ENCODE measurements around the gene RELT.

RELT gene

GRCh38 chr11:73406131-73406530 is 29.9 kb downstream of the RELT start:
- no peak overlapping the region for H3K4me3 ChIP-seq (ENCODE audit: low read depth, low read length, poor library complexity, severe bottlenecking)
- H3K36me3 ChIP-seq (ENCODE audit: insufficient read depth, low read length): peaks cover 37% of the 10 kb centered on the region
- no peaks in the 10 kb centered on the region for H3K9me3 ChIP-seq (ENCODE audit: low read length)
- no peak overlapping the region for H3K9ac ChIP-seq (ENCODE audit: low read length)
- no peak overlapping the region for H3K4me2 ChIP-seq (ENCODE audit: low read length)
- H4K20me1 ChIP-seq (ENCODE audit: insufficient read depth, low read length): no peaks in the 10 kb centered on the region
- H3K27ac ChIP-seq (ENCODE audit: low read depth, low read length, poor library complexity, severe bottlenecking): no peak overlapping the region
- H3K79me2 ChIP-seq (ENCODE audit: insufficient read depth, low read length): no peaks in the 10 kb centered on the region
- no peaks in the 10 kb centered on the region for H3K9me2 ChIP-seq (ENCODE audit: low read depth, low read length)
- TF ChIP-seq, protein P1, sequence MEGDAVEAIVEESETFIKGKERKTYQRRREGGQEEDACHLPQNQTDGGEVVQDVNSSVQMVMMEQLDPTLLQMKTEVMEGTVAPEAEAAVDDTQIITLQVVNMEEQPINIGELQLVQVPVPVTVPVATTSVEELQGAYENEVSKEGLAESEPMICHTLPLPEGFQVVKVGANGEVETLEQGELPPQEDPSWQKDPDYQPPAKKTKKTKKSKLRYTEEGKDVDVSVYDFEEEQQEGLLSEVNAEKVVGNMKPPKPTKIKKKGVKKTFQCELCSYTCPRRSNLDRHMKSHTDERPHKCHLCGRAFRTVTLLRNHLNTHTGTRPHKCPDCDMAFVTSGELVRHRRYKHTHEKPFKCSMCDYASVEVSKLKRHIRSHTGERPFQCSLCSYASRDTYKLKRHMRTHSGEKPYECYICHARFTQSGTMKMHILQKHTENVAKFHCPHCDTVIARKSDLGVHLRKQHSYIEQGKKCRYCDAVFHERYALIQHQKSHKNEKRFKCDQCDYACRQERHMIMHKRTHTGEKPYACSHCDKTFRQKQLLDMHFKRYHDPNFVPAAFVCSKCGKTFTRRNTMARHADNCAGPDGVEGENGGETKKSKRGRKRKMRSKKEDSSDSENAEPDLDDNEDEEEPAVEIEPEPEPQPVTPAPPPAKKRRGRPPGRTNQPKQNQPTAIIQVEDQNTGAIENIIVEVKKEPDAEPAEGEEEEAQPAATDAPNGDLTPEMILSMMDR (IDR thresholded peaks at IDR 0.05; ENCODE audit: low read length): no peak
- no peak for TF ChIP-seq EZH2 (IDR thresholded peaks at IDR 0.05; ENCODE audit: borderline replicate concordance, low read length)
- no peaks in the 10 kb centered on the region for H3F3A ChIP-seq (ENCODE audit: insufficient read depth, low read length)
- H2AFZ ChIP-seq (ENCODE audit: low read length): no peak overlapping the region
- H3K27me3 ChIP-seq (ENCODE audit: insufficient read depth, low read length): no peaks in the 10 kb centered on the region
- no peaks in the 10 kb centered on the region for H3K4me1 ChIP-seq (ENCODE audit: insufficient read depth, low read length, severe bottlenecking)

- Histone ChIP-seq H3K9me2 (ENCODE audit: low read depth, low read length) (no peaks in the 10 kb centered on the region), H3K4me2 (ENCODE audit: low read length) (no peak overlapping the region), H4K20me1 (ENCODE audit: insufficient read depth, low read length) (no peaks in the 10 kb centered on the region), H3K9me3 (ENCODE audit: low read length) (no peaks in the 10 kb centered on the region), H3F3A (ENCODE audit: insufficient read depth, low read length) (no peaks in the 10 kb centered on the region), H3K27me3 (ENCODE audit: insufficient read depth, low read length) (no peaks in the 10 kb centered on the region), H3K36me3 (ENCODE audit: insufficient read depth, low read length) (peaks cover 37% of the 10 kb centered on the region), H3K79me2 (ENCODE audit: insufficient read depth, low read length) (no peaks in the 10 kb centered on the region), H3K9ac (ENCODE audit: low read length) (no peak overlapping the region), H3K27ac (ENCODE audit: low read depth, low read length, poor library complexity, severe bottlenecking) (no peak overlapping the region), H3K4me3 (ENCODE audit: low read depth, low read length, poor library complexity, severe bottlenecking) (no peak overlapping the region), H2AFZ (ENCODE audit: low read length) (no peak overlapping the region), H3K4me1 (ENCODE audit: insufficient read depth, low read length, severe bottlenecking) (no peaks in the 10 kb centered on the region)
- no peak for TF ChIP-seq EZH2 (IDR thresholded peaks at IDR 0.05; ENCODE audit: borderline replicate concordance, low read length)
- TF ChIP-seq, protein P1 (IDR thresholded peaks at IDR 0.05; ENCODE audit: low read length): no peak
These were observed 30.4 kb downstream of the RELT start for GRCh38 chr11:73406619-73407018.

DNA sequence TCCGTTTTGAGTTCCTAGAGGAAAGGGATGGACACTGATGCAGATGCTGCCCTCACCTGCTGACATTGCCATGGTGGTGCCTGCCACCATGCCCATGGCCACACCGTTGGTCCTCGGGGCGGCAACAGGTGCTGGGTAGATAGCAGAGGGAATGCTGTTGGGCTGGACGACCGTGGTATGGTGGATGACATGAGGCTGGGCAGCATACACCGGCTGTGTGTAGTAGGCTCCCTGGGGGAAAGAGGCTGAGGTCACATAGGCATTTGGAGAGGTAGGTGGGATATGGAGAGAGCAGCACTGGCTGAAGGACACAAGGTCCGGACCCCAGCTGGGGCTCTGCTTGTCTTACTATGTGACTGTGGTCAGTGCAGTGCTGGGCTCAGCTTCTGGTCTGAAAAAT is 33.2 kb downstream of the RELT start:
- H3K4me1 ChIP-seq (ENCODE audit: insufficient read depth, low read length, severe bottlenecking): no peaks in the 10 kb centered on the region
- TF ChIP-seq EZH2 (IDR thresholded peaks at IDR 0.05; ENCODE audit: borderline replicate concordance, low read length): no peak
- TF ChIP-seq, protein P1 (IDR thresholded peaks at IDR 0.05; ENCODE audit: low read length): no peak
- H3K79me2 ChIP-seq (ENCODE audit: insufficient read depth, low read length): no peaks in the 10 kb centered on the region
- H3K9ac ChIP-seq (ENCODE audit: low read length): no peak overlapping the region
- peaks cover 37% of the 10 kb centered on the region for H3K36me3 ChIP-seq (ENCODE audit: insufficient read depth, low read length)
- H3F3A ChIP-seq (ENCODE audit: insufficient read depth, low read length): no peaks in the 10 kb centered on the region
- no peak overlapping the region for H2AFZ ChIP-seq (ENCODE audit: low read length)
- H3K27ac ChIP-seq (ENCODE audit: low read depth, low read length, poor library complexity, severe bottlenecking): no peak overlapping the region
- H3K4me2 ChIP-seq (ENCODE audit: low read length): no peak overlapping the region
- H3K9me2 ChIP-seq (ENCODE audit: low read depth, low read length): no peaks in the 10 kb centered on the region
- no peaks in the 10 kb centered on the region for H4K20me1 ChIP-seq (ENCODE audit: insufficient read depth, low read length)
- H3K9me3 ChIP-seq (ENCODE audit: low read length): no peaks in the 10 kb centered on the region
- H3K27me3 ChIP-seq (ENCODE audit: insufficient read depth, low read length): no peaks in the 10 kb centered on the region
- no peak overlapping the region for H3K4me3 ChIP-seq (ENCODE audit: low read depth, low read length, poor library complexity, severe bottlenecking)
